Loucy (cell line): ENCODE results near the gene CCS.

ENCODE experiments used
- EZH2phosphoT487 ChIP-seq: fragments of 200-600 bp; IDR thresholded peaks from 2 replicates; pipeline ENCODE4 v1.6.1; 2018; ENCODE audit warnings: antibody characterized with exemption, mild to moderate bottlenecking, moderate library complexity, borderline replicate concordance
- TF ChIP-seq, protein P1 (sequence below): fragments of 200-600 bp; sonication (generic); conservative IDR thresholded peaks from 2 replicates; pipeline ENCODE4 v1.5.1; 2014; ENCODE audit warnings: mild to moderate bottlenecking, antibody characterized with exemption, low read length

DNA sequence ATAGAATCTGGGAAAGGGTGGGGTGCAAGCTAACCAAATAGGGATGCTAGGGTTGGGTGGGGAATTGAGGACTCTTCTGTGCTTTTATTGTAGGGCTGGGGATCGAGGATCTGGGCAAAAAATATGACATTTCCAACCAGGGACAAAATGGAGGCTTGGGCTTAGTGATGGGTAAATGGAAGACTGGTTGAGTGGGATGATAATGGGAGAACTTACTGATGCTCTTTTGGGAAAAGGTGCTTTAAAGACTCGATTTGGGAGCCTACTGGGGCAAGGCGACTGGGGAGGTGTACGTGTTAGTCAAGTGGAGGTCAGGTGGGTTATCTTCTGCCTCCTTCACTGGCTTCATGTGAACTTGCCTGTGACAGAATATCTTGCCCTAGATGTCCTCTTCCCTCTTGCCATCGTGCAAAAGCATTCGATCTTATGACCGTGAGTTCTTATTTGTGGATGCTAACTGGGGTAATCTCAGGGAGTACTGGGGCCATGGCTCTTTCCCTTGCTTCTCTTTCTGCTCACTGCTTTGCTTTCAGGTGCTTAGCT is 35.1 kb downstream of the CCS start:
- TF ChIP-seq, protein P1, sequence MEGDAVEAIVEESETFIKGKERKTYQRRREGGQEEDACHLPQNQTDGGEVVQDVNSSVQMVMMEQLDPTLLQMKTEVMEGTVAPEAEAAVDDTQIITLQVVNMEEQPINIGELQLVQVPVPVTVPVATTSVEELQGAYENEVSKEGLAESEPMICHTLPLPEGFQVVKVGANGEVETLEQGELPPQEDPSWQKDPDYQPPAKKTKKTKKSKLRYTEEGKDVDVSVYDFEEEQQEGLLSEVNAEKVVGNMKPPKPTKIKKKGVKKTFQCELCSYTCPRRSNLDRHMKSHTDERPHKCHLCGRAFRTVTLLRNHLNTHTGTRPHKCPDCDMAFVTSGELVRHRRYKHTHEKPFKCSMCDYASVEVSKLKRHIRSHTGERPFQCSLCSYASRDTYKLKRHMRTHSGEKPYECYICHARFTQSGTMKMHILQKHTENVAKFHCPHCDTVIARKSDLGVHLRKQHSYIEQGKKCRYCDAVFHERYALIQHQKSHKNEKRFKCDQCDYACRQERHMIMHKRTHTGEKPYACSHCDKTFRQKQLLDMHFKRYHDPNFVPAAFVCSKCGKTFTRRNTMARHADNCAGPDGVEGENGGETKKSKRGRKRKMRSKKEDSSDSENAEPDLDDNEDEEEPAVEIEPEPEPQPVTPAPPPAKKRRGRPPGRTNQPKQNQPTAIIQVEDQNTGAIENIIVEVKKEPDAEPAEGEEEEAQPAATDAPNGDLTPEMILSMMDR: no peak
- TF ChIP-seq EZH2phosphoT487: no peak
